ENCODE results near the gene REG3G.

The REG3G gene

GRCh38 chr2:79025421-79025820 is at the start of gene REG3G:
REG3G (plus strand) TSS chr2:79025702; CDS start chr2:79026094, 392 bp downstream.
- no peak for DNase-seq

- peak in 1 of 51 donors; percentile 2 for DNase-seq
These were observed 47.8 kb upstream of the REG3G start for GRCh38 chr2:78977661-78978145.

- no peak for DNase-seq
These were observed 47.2 kb upstream of the REG3G start for GRCh38 chr2:78978340-78978739.

- DNase-seq: peak in 34 of 51 donors; percentile 6 to 73 (median 38)
These were observed 45.9 kb upstream of the REG3G start for GRCh38 chr2:78979380-78980151.

- DNase-seq: no peak
These were observed 45.4 kb upstream of the REG3G start for GRCh38 chr2:78980152-78980465.

- DNase-seq: no peak
These were observed 44.6 kb upstream of the REG3G start for GRCh38 chr2:78980871-78981270.

- no peak for DNase-seq
These were observed 42.7 kb upstream of the REG3G start for GRCh38 chr2:78982638-78983330.

- no peak for DNase-seq
These were observed 41.1 kb upstream of the REG3G start for GRCh38 chr2:78984386-78984785.

- no peak for DNase-seq
These were observed 39.9 kb upstream of the REG3G start for GRCh38 chr2:78985558-78985957.

GRCh38 chr2:78989051-78989450 is 36.5 kb upstream of the REG3G start:
- no peak for DNase-seq

- peak in 12 of 51 donors; percentile 2 to 52 (median 14) for DNase-seq
These were observed 33.1 kb upstream of the REG3G start for GRCh38 chr2:78992451-78992806.

GRCh38 chr2:78992807-78993517 is 32.5 kb upstream of the REG3G start:
- DNase-seq: peak in 8 of 51 donors; percentile 7 to 52 (median 28)

- peak in 1 of 51 donors; percentile 23 for DNase-seq
These were observed 31.9 kb upstream of the REG3G start for GRCh38 chr2:78993518-78994148.

GRCh38 chr2:78994789-78995188 is 30.7 kb upstream of the REG3G start:
- no peak for DNase-seq

- DNase-seq: peak in 1 of 51 donors; percentile 24
These were observed 26.1 kb upstream of the REG3G start for GRCh38 chr2:78999406-78999805.

- DNase-seq: no peak
These were observed 25.4 kb upstream of the REG3G start for GRCh38 chr2:79000008-79000576.

GRCh38 chr2:79001285-79001684 is 24.2 kb upstream of the REG3G start:
- DNase-seq: no peak

GRCh38 chr2:79004680-79005079 is 20.8 kb upstream of the REG3G start:
- DNase-seq: no peak

- DNase-seq: no peak
These were observed 20.3 kb upstream of the REG3G start for GRCh38 chr2:79005216-79005615.

- DNase-seq: no peak
These were observed 16.1 kb upstream of the REG3G start for GRCh38 chr2:79009388-79009787.

- no peak for DNase-seq
These were observed 14.0 kb upstream of the REG3G start for GRCh38 chr2:79011496-79011895.

GRCh38 chr2:79013629-79014028 is 11.9 kb upstream of the REG3G start:
- DNase-seq: no peak

Data from hypothalamus (tissue), 51 donors.